Vein endothelial cell (primary cell): ENCODE measurements around the gene SRA1. TPM values are rescaled to one million over a fixed set of nuclear protein-coding genes. Genes with fewer than 3 reads are reported as not detected.

Experiments
- small RNA-seq: library from RNA; depleted of rRNA; stranded (forward); fragments of <200 nt; gene quantifications from one replicate; pipeline ENCODE3, GENCODE V24; 2012
- total RNA-seq: library from RNA; depleted of rRNA; stranded (reverse); fragments of >200 nt; gene quantifications from 2 replicates; pipeline ENCODE4 v1.2.3, GENCODE V29; 2012

SRA1 gene
- 21.2 and 23.5 TPM in 2 replicates for total RNA-seq

DNA sequence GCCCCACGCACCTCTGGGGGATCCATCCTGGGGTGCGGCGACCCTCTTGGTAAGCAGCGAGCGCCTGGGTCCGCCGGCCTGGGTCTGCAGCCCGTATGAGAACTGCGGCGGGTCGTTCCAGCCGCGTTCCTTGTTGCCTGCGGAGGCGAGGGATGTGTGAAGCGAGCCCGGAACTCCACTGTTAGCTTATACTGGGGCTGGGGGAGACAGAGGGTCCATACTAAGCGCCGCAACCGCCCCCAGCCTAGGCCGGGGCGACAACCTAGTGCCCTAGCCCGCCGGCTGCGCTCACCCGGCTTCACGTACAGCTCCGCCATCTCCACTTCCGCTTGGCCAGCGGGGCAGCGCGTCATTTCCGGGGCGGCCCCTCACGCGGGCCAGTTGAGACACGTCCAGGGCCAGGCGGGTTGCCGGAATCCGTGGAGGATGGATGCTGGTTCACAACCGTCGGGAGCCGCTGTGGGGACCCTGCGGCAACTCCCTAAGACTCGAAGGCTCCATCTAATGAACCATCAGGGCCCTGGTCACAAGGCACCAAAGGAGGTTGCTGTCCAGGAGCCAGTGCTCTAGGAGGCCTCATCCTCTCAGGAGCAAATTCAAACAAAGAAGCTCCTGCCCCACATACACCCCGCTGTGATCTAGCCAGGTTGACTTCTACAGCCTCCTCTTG, at the start of gene SRA1:
TSS of gene SRA1 (minus strand) at position 338 of the 670 bp plus-strand sequence. CDS start at position 317, 21 bp downstream.

DNA sequence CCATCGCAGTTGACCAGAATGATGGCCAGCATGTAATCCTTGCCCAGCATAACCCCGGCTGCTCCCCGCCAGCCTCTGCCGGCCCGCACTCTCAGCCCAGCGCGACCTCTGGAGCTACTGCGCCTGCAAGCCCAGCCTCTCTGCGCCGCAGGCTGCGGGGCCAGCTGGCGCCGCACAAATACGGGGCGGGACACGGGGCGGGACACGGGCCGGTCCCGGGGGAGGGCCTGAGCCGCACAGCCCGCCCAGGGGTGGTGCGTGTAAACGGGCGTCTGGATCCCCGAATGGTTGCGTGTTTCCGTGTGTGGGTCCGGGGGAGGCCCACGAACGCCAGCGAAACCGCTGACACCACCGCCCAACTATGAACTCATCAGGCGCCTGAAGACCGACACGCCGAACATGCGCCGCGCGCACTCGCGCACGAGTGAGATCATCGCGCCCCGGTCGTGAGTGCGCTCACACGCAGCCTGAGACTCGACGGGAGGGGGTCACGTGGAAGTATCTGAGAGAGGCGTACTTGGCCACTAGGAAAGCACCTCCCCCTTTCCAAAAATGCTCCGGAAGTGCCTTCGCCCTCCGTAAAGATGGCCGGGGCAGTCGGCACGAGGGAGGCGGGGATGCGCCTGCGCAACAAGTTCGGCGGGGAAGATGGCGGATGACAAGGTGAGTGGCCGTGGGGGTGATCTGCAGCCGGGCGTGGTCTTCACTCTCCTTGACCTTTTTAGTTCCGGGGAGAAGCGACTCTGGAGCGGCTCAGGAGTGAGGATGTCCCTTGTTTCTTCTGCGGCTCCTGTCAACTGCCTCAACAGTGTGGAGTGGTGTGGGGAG, 7.1 kb upstream of the SRA1 start, which contains the start of the genes APBB3 and SLC35A4:
TSS of gene APBB3 (minus strand) at position 403 of the 828 bp plus-strand sequence. CDS start at position 50, 353 bp downstream.
TSS of gene SLC35A4 (plus strand) at position 633 of the 828 bp plus-strand sequence. CDS start 2,342 bp downstream, outside the sequence.

DNA sequence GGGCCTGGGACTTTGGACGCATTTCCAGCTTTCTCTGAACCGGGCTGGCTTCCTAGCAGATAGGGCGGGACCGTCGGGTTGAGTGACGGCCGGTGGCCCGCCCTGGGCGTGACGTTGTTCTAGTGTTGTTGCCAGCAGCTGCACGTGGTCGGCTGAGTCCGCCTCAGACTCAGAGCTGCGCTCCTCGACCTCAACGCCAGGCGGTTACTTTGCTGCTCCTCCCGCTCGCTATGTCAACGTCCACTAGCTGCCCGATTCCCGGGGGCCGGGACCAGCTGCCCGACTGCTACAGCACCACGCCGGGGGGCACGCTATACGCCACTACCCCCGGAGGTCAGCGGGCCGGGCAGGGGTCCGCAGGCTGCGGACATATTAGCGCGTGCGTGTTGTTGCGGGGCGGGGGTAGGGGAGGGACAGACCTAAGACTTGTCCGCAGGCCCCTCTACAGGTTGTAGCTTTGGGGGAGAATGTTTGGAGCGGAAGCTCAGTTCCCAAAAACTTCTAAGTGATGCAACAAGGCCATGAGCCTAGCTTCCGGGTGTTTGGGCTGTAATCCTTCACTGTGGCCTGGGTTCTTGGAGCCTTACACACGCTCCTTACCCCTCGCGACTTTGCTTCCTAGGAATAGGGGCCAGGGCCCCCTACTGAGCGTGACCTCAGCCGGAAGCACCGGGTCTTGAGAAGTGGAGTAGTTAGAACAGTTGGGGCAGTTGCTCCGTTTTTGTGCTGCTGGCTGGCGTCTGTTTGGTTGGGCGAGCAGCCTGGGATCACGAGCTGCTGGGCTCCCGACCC, 9.6 kb downstream of the SRA1 start, which contains the start of gene EIF4EBP3:
TSS of gene EIF4EBP3 (plus strand) at position 155 of the 792 bp plus-strand sequence. CDS start at position 231, 76 bp downstream.

Small RNA genes within 50 kb of the gene (small RNA-seq; reads per million reads assigned to genes)
- not detected for gene RF00279
- gene RF00443, result not detected

Other genes starting within 250 kb of the SRA1 start
- gene HBEGF, start 210.9 kb downstream of the SRA1 start, total RNA-seq, result 30.1 and 43.6 TPM in 2 replicates
- gene SLC4A9, start 197.3 kb downstream of the SRA1 start, total RNA-seq, result not detected in 2 replicates
- 74.1 and 79.5 TPM in 2 replicates for gene ANKHD1, start 155.6 kb downstream of the SRA1 start, total RNA-seq
- 0.38 and 1.3 TPM in 2 replicates for gene EIF4EBP3, start 9.8 kb downstream of the SRA1 start, total RNA-seq
- gene APBB3, start 7.1 kb upstream of the SRA1 start, total RNA-seq, result 7.3 and 9.5 TPM in 2 replicates
- gene SLC35A4, start 7.4 kb upstream of the SRA1 start, total RNA-seq, result 24.8 and 30.7 TPM in 2 replicates
- 0.57 TPM in 1 of 2 replicates, not detected in the other for gene CD14, start 75.7 kb upstream of the SRA1 start, total RNA-seq
- gene TMCO6, start 82.0 kb upstream of the SRA1 start, total RNA-seq, result 9.8 and 20.6 TPM in 2 replicates
- 24.4 and 30.4 TPM in 2 replicates for gene NDUFA2, start 90.2 kb upstream of the SRA1 start, total RNA-seq
- 72.5 and 85.6 TPM in 2 replicates for gene IK, start 90.4 kb upstream of the SRA1 start, total RNA-seq
- gene WDR55, start 107.4 kb upstream of the SRA1 start, total RNA-seq, result 28.4 and 28.8 TPM in 2 replicates
- gene DND1, start 116.1 kb upstream of the SRA1 start, total RNA-seq, result 0.38 TPM in 1 of 2 replicates, not detected in the other
- gene HARS1, start 133.9 kb upstream of the SRA1 start, total RNA-seq, result 48.7 and 60.9 TPM in 2 replicates
- gene HARS2, start 134.0 kb upstream of the SRA1 start, total RNA-seq, result 31.7 and 39.1 TPM in 2 replicates
- gene ZMAT2, start 143.0 kb upstream of the SRA1 start, total RNA-seq, result 25.2 and 32.4 TPM in 2 replicates
- gene PCDHA1, start 228.7 kb upstream of the SRA1 start, total RNA-seq, result not detected in 2 replicates
- gene PCDHA2, start 237.4 kb upstream of the SRA1 start, total RNA-seq, result under 0.01 TPM in 1 of 2 replicates, not detected in the other
- gene PCDHA3, start 243.6 kb upstream of the SRA1 start, total RNA-seq, result under 0.01 and 0.19 TPM in 2 replicates
- gene PCDHA4, start 249.6 kb upstream of the SRA1 start, total RNA-seq, result 0.10 and 0.33 TPM in 2 replicates